Testis (tissue), 3 donors: ENCODE data around the gene RAB7B. TPM values are rescaled to one million over a fixed set of nuclear protein-coding genes. Genes with fewer than 3 reads are reported as not detected.

Source experiments
- DNase-seq: peaks from one replicate; pipeline ENCODE4 v3.0.0-alpha.2; 2019
- H3K27ac ChIP-seq, 2 donors: fragments of 200-600 bp; sonication (generic); one replicate each; pipeline ENCODE4 v1.5.1; 2019
- H3K27me3 ChIP-seq: fragments of 200-600 bp; sonication (generic); one replicate; pipeline ENCODE4 v1.5.1; 2019
- H3K36me3 ChIP-seq: fragments of 200-600 bp; sonication (generic); one replicate; pipeline ENCODE4 v1.5.1; 2017; ENCODE audit warnings: low read depth; ENCODE audit errors: missing control alignments
- H3K4me1 ChIP-seq: fragments of 200-600 bp; sonication (generic); one replicate; pipeline ENCODE4 v1.5.1; 2019
- H3K4me3 ChIP-seq, 2 donors: fragments of 200-600 bp; sonication (generic); one replicate each; pipeline ENCODE4 v1.5.1; 2017 to 2019
- H3K9me3 ChIP-seq: fragments of 200-600 bp; sonication (generic); one replicate; pipeline ENCODE4 v1.5.1; 2017
- CTCF ChIP-seq, 3 experiments: fragments of 450-650 bp in 2 of 3; fragments of 200-600 bp in 1 of 3; sonication (generic) in 1 of 3; IDR thresholded peaks; one replicate each; pipeline ENCODE4 v1.5.1; 2016 to 2019; ENCODE audit warnings: antibody characterized with exemption in 3 of 3, mild to moderate bottlenecking in 2 of 3, moderate library complexity in 1 of 3
- POLR2A ChIP-seq: fragments of 450-650 bp; IDR thresholded peaks from one replicate; pipeline ENCODE4 v1.6.1; 2017; ENCODE audit warnings: antibody characterized with exemption, mild to moderate bottlenecking, moderate library complexity
- WGBS, 2 donors: methylation state at CpG; one replicate each; pipeline ENCODE4 v1.1.5; 2018; 5-methylcytosine and 5-hydroxymethylcytosine counted together
- intact Hi-C: fragments of 100-400 bp; cut with DNase I; formaldehyde crosslinking; loops from one replicate; pipeline ENCODE4 v1.15.1; 2023; ENCODE audit warnings: low total_unique reads
- polyA plus RNA-seq: library from polyadenylated mRNA; stranded (reverse); fragments of 350-450 nt; fragmentation: Illumina TruSeq; extraction: RNeasy Lipid Tissue Mini Kit (QIAGEN cat#74804); gene quantifications from one replicate; pipeline ENCODE4 v1.2.3, GENCODE V29; 2014; ENCODE audit warnings: low read depth, low replicate concordance; ENCODE audit not compliant: insufficient read depth
- total RNA-seq, 2 donors: library from RNA; depleted of rRNA; stranded (reverse); fragments of >200 nt; gene quantifications; one replicate each; pipeline ENCODE4 v1.2.3, GENCODE V29; 2016

Gene RAB7B
- total and polyA plus RNA-seq, 3 donors from 2014 or later = 1.7 to 8.4 (median 6.2) TPM

DNA sequence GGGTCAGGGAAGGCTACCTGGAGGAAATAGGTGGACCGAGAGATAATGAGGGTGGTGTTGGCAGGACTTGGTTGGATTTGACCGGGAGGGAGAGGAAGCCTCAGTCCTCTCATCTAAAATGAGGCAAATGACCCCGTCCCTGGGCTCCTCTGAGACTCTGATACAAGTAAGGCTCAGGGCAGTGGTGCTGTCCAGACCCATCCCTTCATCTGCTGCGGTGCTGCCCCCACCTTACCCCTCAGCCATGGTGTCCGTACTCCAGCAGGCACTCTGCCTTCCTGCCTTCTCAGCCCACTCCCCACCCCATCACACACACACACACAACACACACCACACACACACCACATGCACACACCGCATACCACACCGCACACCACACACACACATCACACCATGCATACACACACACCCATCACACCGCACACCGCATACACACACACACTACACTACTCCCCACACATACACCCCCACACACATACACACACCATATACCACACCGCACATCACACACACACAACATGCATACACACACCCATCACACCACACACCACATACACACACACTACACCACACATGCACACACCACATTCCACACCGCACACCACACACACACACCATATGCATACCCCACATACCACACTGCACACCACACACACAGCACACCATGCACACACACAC lies 30.6 kb downstream of the RAB7B start:
- no peak for DNase-seq
- Histone ChIP-seq H3K4me1 (peaks cover 19% of the 10 kb centered on the region), H3K9me3 (no peaks in the 10 kb centered on the region), H3K4me3 (no peak overlapping the region), H3K27me3 (no peaks in the 10 kb centered on the region), H3K36me3 (no peaks in the 10 kb centered on the region), H3K27ac (no peak overlapping the region)
- 66 to 71% methylated on average over 10 to 11 of the region's 11 CpGs for WGBS, 2 donors
- no peak for TF ChIP-seq CTCF (IDR thresholded peaks at IDR 0.05)
- TF ChIP-seq POLR2A = no peak
- intact Hi-C loops = loop anchor here (10.0 kb wide), 1 partner anchor 178 kb away; no protein-coding TSS in a partner anchor

GRCh38 chr1:205972081-205972480 lies 31.1 kb downstream of the RAB7B start:
- intact Hi-C loops = loop anchor here (10.0 kb wide), 1 partner anchor 177 kb away; no protein-coding TSS in a partner anchor
- no peaks in the 10 kb centered on the region for H3K9me3 ChIP-seq
- no peak for DNase-seq
- H3K4me1 ChIP-seq = peaks cover 17% of the 10 kb centered on the region
- no peaks in the 10 kb centered on the region for H3K27me3 ChIP-seq
- H3K27ac ChIP-seq = no peak overlapping the region
- no peak for TF ChIP-seq POLR2A
- no peak for TF ChIP-seq CTCF (IDR thresholded peaks at IDR 0.05)
- WGBS, 2 donors = 77 to 81% methylated on average over 4 of the region's 4 CpGs
- no peak overlapping the region for H3K4me3 ChIP-seq
- H3K36me3 ChIP-seq = no peaks in the 10 kb centered on the region

GRCh38 chr1:205971082-205971481 lies 32.1 kb downstream of the RAB7B start:
- H3K27me3 ChIP-seq = no peaks in the 10 kb centered on the region
- H3K4me3 ChIP-seq = no peak overlapping the region
- H3K36me3 ChIP-seq = no peaks in the 10 kb centered on the region
- 69 to 77% methylated on average over 4 of the region's 4 CpGs for WGBS, 2 donors
- intact Hi-C loops = loop anchor here (10.0 kb wide), 1 partner anchor 176 kb away; no protein-coding TSS in a partner anchor
- no peaks in the 10 kb centered on the region for H3K9me3 ChIP-seq
- peaks cover 7% of the 10 kb centered on the region for H3K4me1 ChIP-seq
- TF ChIP-seq CTCF (IDR thresholded peaks at IDR 0.05) (no peak), POLR2A (no peak)
- H3K27ac ChIP-seq = no peak overlapping the region
- DNase-seq = no peak

- Histone ChIP-seq H3K9me3 (no peaks in the 10 kb centered on the region), H3K4me1 (peaks cover 1% of the 10 kb centered on the region), H3K27me3 (no peaks in the 10 kb centered on the region), H3K4me3 (no peak overlapping the region), H3K36me3 (no peaks in the 10 kb centered on the region), H3K27ac (no peak overlapping the region)
- TF ChIP-seq CTCF (IDR thresholded peaks at IDR 0.05) = no peak
- no peak for TF ChIP-seq POLR2A
- intact Hi-C loops = loop anchor here (10.0 kb wide), 1 partner anchor 176 kb away; no protein-coding TSS in a partner anchor
- DNase-seq = no peak
- WGBS, 2 donors = 25 to 32% methylated on average over 1 of the region's 1 CpG
Measured at GRCh38 chr1:205970486-205970885, 32.7 kb downstream of the RAB7B start.

- 88 to 91% methylated on average over 8 of the region's 8 CpGs for WGBS, 2 donors
- intact Hi-C loops = no loop called here
Measured at GRCh38 chr1:205969229-205969628, 34.0 kb downstream of the RAB7B start.

More at GRCh38 chr1:205969229-205969628, 34.0 kb downstream of the RAB7B start:
- no peaks in the 10 kb centered on the region for H3K27me3 ChIP-seq
- no peaks in the 10 kb centered on the region for H3K4me1 ChIP-seq
- H3K36me3 ChIP-seq = no peaks in the 10 kb centered on the region
- H3K27ac ChIP-seq = no peak overlapping the region
- no peak overlapping the region for H3K4me3 ChIP-seq
- no peaks in the 10 kb centered on the region for H3K9me3 ChIP-seq
- DNase-seq = no peak
- TF ChIP-seq CTCF (IDR thresholded peaks at IDR 0.05) (no peak), POLR2A (no peak)
